DMS79 treated with DMSO at 0.1 percent for 48 hours (cell line): ENCODE data around the gene KCNAB1.

Experiments used
- DNase-seq: peaks from one replicate; lab custom pipeline; 2025; lab: John Stamatoyannopoulos, UW

Gene KCNAB1

GRCh38 chr3:156407617-156408225 lies 287.3 kb downstream of the KCNAB1 start:
- DNase-seq = no peak

GRCh38 chr3:156409694-156410093 lies 289.3 kb downstream of the KCNAB1 start:
- peak; percentile 23 for DNase-seq

GRCh38 chr3:156412600-156412999 lies 292.2 kb downstream of the KCNAB1 start:
- DNase-seq = no peak

- DNase-seq = no peak
Measured at GRCh38 chr3:156413293-156413892, 293.0 kb downstream of the KCNAB1 start.

- no peak for DNase-seq
Measured at GRCh38 chr3:156416846-156417558, 296.6 kb downstream of the KCNAB1 start.

GRCh38 chr3:156417559-156418132 lies 297.3 kb downstream of the KCNAB1 start:
- DNase-seq = no peak

- peak; percentile 10 for DNase-seq
Measured at GRCh38 chr3:156418428-156418827, 298.1 kb downstream of the KCNAB1 start.

GRCh38 chr3:156421534-156421933 lies 301.2 kb downstream of the KCNAB1 start:
- DNase-seq = no peak

GRCh38 chr3:156424758-156425157 lies 304.4 kb downstream of the KCNAB1 start:
- DNase-seq = peak; percentile 95

GRCh38 chr3:156425651-156426050 lies 305.3 kb downstream of the KCNAB1 start:
- DNase-seq = peak; percentile 98

GRCh38 chr3:156429125-156429524 lies 308.7 kb downstream of the KCNAB1 start:
- DNase-seq = no peak

GRCh38 chr3:156431334-156432124 lies 311.2 kb downstream of the KCNAB1 start:
- DNase-seq = no peak

- no peak for DNase-seq
Measured at GRCh38 chr3:156432563-156432962, 312.2 kb downstream of the KCNAB1 start.

- no peak for DNase-seq
Measured at GRCh38 chr3:156433138-156433537, 312.8 kb downstream of the KCNAB1 start.

- no peak for DNase-seq
Measured at GRCh38 chr3:156433910-156434309, 313.5 kb downstream of the KCNAB1 start.

- no peak for DNase-seq
Measured at GRCh38 chr3:156434921-156435320, 314.5 kb downstream of the KCNAB1 start.

GRCh38 chr3:156443079-156443478 lies 322.7 kb downstream of the KCNAB1 start:
- DNase-seq = no peak

GRCh38 chr3:156445117-156446090 lies 325.0 kb downstream of the KCNAB1 start:
- DNase-seq = no peak

- no peak for DNase-seq
Measured at GRCh38 chr3:156448300-156448699, 327.9 kb downstream of the KCNAB1 start.

GRCh38 chr3:156449710-156450574 lies 329.6 kb downstream of the KCNAB1 start:
- DNase-seq = no peak
